ENCODE results near the gene ANKAR.

The ANKAR gene

DNA sequence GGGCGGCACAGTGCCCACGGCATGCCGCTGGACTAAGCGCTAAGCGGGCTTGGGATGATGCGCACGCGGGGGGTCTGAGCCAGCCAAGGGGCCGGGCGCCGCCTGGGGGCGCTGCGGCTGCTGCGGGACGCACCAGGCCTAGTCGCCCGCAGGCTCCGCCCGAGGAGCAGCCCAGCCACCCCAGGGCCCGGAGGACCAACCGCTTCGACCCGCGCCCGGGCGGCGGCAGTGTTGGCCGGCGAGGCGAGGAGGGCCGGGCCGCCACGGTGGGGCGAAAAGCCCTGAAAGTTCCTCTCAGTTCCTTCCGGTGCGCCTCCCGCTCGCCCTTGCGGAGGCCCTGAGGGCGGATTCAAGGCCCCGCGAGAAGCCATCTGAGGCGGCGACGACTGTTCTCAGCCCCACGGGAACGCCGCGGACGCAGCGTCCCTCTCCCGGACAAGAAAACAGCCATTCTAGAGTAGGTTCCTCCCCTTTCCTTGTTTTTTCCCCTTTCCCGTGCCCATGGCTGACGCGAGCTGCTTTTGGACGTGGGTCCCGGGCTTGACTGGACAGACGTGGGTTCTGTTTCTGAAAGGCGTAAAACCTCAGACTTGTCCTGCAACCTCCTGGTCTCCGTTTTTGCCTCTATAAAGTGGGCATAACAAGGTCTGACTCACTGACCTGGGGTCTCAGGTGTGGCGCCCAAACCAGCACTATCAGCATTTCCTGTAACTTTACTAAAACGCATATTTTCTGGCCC lies at the start of gene ANKAR:
ANKAR (plus strand) TSS at position 297 of the 739 bp plus-strand sequence. CDS start 1,821 bp downstream, outside the sequence.
- TF ChIP-seq TSHZ2 (CRISPR knock-in tag; IDR thresholded peaks at IDR 0.05) = peak; percentile 21; the same call in 1 of the 2 replicates
- TF ChIP-seq RARB (CRISPR knock-in tag; IDR thresholded peaks at IDR 0.05) = no peak
- no peak for TF ChIP-seq ZFP30 (CRISPR knock-in tag; IDR thresholded peaks at IDR 0.05)
- peak; percentile 63 for TF ChIP-seq ZFP3 (CRISPR knock-in tag; IDR thresholded peaks at IDR 0.05)
- peak; percentile 99 for ATAC-seq

DNA sequence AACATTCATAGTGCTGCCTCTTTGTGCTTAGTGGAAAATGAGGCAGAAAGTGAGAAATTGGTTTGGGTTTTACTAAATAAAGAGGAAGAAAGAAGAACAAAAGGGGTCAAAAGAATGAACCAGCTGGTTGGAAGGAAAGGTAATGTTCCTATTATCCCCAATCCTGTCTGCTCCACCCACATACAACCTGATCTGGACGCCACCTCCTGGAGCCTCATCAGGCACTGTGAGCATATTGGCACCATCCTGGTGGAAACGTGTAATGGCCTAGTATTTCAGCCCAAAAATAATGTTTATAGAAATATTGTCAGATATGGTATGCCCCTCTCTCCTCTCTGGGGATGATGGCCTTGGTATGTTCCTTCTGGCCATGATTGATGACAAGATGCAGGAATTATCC lies 48.8 kb upstream of the ANKAR start:
- TF ChIP-seq PPARA (CRISPR knock-in tag; IDR thresholded peaks at IDR 0.05; ENCODE audit: borderline replicate concordance) = no peak
- no peak for TF ChIP-seq CREB5 (CRISPR knock-in tag; IDR thresholded peaks at IDR 0.05; ENCODE audit: low read depth)
- no peak for TF ChIP-seq ZNF70 (CRISPR knock-in tag; IDR thresholded peaks at IDR 0.05)
- no peak for TF ChIP-seq TSHZ2 (CRISPR knock-in tag; IDR thresholded peaks at IDR 0.05)
- TF ChIP-seq BACH2 (CRISPR knock-in tag; IDR thresholded peaks at IDR 0.05; ENCODE audit: borderline replicate concordance) = no peak
- TF ChIP-seq RARB (CRISPR knock-in tag; IDR thresholded peaks at IDR 0.05) = no peak
- TF ChIP-seq ISL1 (CRISPR knock-in tag; IDR thresholded peaks at IDR 0.05) = no peak
- TF ChIP-seq TCF4 (CRISPR knock-in tag; IDR thresholded peaks at IDR 0.05; ENCODE audit: borderline replicate concordance) = no peak
- no peak for ATAC-seq

GRCh38 chr2:189627789-189628188 lies 46.7 kb upstream of the ANKAR start:
- TF ChIP-seq POU6F1 (CRISPR knock-in tag; IDR thresholded peaks at IDR 0.05; ENCODE audit: borderline replicate concordance, low read depth) (no peak), RARB (CRISPR knock-in tag; IDR thresholded peaks at IDR 0.05) (no peak), OSR1 (CRISPR knock-in tag; IDR thresholded peaks at IDR 0.05) (no peak), ZNF565 (CRISPR knock-in tag; conservative IDR thresholded peaks at IDR 0.05; ENCODE audit: low read depth) (no peak), TCF4 (CRISPR knock-in tag; IDR thresholded peaks at IDR 0.05; ENCODE audit: borderline replicate concordance) (no peak), CSDC2 (CRISPR knock-in tag; IDR thresholded peaks at IDR 0.05) (no peak), CREB5 (CRISPR knock-in tag; IDR thresholded peaks at IDR 0.05; ENCODE audit: low read depth) (no peak), TSHZ2 (CRISPR knock-in tag; IDR thresholded peaks at IDR 0.05) (no peak), SNAI2 (CRISPR knock-in tag; IDR thresholded peaks at IDR 0.05) (no peak), ISL1 (CRISPR knock-in tag; IDR thresholded peaks at IDR 0.05) (no peak), ZFP3 (CRISPR knock-in tag; IDR thresholded peaks at IDR 0.05) (no peak), BACH2 (CRISPR knock-in tag; IDR thresholded peaks at IDR 0.05; ENCODE audit: borderline replicate concordance) (no peak), GLIS3 (CRISPR knock-in tag; IDR thresholded peaks at IDR 0.05) (no peak)
- TF ChIP-seq, protein P1, sequence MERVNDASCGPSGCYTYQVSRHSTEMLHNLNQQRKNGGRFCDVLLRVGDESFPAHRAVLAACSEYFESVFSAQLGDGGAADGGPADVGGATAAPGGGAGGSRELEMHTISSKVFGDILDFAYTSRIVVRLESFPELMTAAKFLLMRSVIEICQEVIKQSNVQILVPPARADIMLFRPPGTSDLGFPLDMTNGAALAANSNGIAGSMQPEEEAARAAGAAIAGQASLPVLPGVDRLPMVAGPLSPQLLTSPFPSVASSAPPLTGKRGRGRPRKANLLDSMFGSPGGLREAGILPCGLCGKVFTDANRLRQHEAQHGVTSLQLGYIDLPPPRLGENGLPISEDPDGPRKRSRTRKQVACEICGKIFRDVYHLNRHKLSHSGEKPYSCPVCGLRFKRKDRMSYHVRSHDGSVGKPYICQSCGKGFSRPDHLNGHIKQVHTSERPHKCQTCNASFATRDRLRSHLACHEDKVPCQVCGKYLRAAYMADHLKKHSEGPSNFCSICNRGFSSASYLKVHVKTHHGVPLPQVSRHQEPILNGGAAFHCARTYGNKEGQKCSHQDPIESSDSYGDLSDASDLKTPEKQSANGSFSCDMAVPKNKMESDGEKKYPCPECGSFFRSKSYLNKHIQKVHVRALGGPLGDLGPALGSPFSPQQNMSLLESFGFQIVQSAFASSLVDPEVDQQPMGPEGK (CRISPR knock-in tag; IDR thresholded peaks at IDR 0.05; ENCODE audit: borderline replicate concordance) = no peak
- ATAC-seq = no peak

Measured in SK-N-SH treated with all-trans-retinoic acid at 6 μM for 48 hours (cell line).